NK-92 (cell line): ENCODE results near the gene AGRN.

Experiments used
- DNase-seq: peaks from one replicate; lab custom pipeline; 2025; ENCODE audit not compliant: unreplicated experiment; lab: John Stamatoyannopoulos, UW

Gene AGRN

GRCh38 chr1:1079408-1080121 is 59.6 kb downstream of the AGRN start:
- no peak for DNase-seq

GRCh38 chr1:1080122-1080757 is 60.3 kb downstream of the AGRN start:
- no peak for DNase-seq

GRCh38 chr1:1080951-1081310 is 61.0 kb downstream of the AGRN start:
- no peak for DNase-seq

GRCh38 chr1:1081311-1082238 is 61.7 kb downstream of the AGRN start:
- no peak for DNase-seq

GRCh38 chr1:1082239-1082775 is 62.4 kb downstream of the AGRN start:
- DNase-seq = no peak

GRCh38 chr1:1082776-1083415 is 63.0 kb downstream of the AGRN start:
- no peak for DNase-seq

- no peak for DNase-seq
Observed at GRCh38 chr1:1083416-1084371, 63.8 kb downstream of the AGRN start.

GRCh38 chr1:1084372-1085170 is 64.7 kb downstream of the AGRN start:
- DNase-seq = no peak

GRCh38 chr1:1085171-1085841 is 65.4 kb downstream of the AGRN start:
- DNase-seq = no peak

GRCh38 chr1:1085911-1086841 is 66.3 kb downstream of the AGRN start:
- no peak for DNase-seq

- DNase-seq = no peak
Observed at GRCh38 chr1:1086911-1087341, 67.0 kb downstream of the AGRN start.

GRCh38 chr1:1087351-1088028 is 67.6 kb downstream of the AGRN start:
- no peak for DNase-seq

GRCh38 chr1:1088029-1088800 is 68.3 kb downstream of the AGRN start:
- DNase-seq = no peak

GRCh38 chr1:1088801-1089680 is 69.1 kb downstream of the AGRN start:
- no peak for DNase-seq

- no peak for DNase-seq
Observed at GRCh38 chr1:1089731-1090423, 70.0 kb downstream of the AGRN start.
